NB4 (cell line): ENCODE data around the gene HYAL3.

Source experiments
- DNase-seq: peaks from one replicate; pipeline ENCODE4 v3.0.0; 2010; ENCODE audit warnings: low read depth
- H3K4me3 ChIP-seq: one replicate; pipeline ENCODE4 v1.5.1; 2011; ENCODE audit warnings: mild to moderate bottlenecking, low read depth, low read length, moderate library complexity
- MYC ChIP-seq: IDR thresholded peaks from 2 replicates; pipeline ENCODE4 v1.6.1; 2011; ENCODE audit warnings: low read depth, low read length
- POLR2A ChIP-seq: IDR thresholded peaks from 2 replicates; pipeline ENCODE4 v1.6.1; 2011; ENCODE audit warnings: mild to moderate bottlenecking; ENCODE audit not compliant: insufficient read length; ENCODE audit errors: extremely low read depth
- TF ChIP-seq, protein P1 (sequence below): IDR thresholded peaks from 2 replicates; pipeline ENCODE4 v1.6.1; 2011; ENCODE audit warnings: low read depth, low read length
- TF ChIP-seq, protein P2 (sequence below): IDR thresholded peaks from one replicate; pipeline ENCODE4 v1.5.1; 2012; ENCODE audit warnings: low read depth, low read length

Gene HYAL3

DNA sequence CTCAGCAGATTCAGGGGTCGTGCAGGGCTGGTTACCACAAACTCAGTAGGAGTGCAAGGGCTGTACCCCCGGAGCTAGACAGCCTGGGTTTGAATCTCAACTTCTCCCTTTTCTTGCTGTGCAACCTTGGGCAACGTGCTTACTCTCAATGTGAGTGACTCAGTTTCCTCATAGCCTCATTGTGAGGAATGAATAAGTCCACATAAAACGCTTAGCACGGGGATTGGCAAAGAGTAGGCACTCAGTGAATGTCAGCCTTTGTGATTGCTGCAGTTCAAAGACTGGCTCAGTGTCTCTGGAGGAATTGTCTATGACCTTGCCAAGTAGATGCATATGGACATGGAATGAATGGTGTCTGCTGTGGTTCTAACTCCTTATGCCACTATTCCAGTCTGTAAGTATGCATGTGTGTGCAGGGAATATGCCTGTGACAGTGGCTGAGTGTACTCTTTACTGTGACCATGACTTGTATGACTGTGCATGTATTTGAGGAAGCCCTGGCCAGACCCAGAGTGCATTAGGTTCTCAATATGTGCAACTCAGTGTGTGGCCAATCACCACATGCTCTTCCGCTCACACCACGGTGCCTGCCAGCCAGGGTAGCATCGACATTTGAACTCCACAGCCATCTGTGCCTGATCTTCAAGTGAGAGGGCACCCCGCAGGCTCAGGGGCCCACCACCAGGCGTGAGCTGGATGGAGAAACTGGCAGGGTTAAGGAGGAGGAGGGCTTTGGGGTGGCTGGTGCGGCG, 900 bp upstream of the HYAL3 start:
- H3K4me3 ChIP-seq, result peak overlapping the region; percentile 72
- DNase-seq, result peak; percentile 79
- TF ChIP-seq POLR2A, result peak; percentile 28
- TF ChIP-seq, protein P1, sequence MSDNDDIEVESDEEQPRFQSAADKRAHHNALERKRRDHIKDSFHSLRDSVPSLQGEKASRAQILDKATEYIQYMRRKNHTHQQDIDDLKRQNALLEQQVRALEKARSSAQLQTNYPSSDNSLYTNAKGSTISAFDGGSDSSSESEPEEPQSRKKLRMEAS, result peak; percentile 93
- TF ChIP-seq, protein P2, sequence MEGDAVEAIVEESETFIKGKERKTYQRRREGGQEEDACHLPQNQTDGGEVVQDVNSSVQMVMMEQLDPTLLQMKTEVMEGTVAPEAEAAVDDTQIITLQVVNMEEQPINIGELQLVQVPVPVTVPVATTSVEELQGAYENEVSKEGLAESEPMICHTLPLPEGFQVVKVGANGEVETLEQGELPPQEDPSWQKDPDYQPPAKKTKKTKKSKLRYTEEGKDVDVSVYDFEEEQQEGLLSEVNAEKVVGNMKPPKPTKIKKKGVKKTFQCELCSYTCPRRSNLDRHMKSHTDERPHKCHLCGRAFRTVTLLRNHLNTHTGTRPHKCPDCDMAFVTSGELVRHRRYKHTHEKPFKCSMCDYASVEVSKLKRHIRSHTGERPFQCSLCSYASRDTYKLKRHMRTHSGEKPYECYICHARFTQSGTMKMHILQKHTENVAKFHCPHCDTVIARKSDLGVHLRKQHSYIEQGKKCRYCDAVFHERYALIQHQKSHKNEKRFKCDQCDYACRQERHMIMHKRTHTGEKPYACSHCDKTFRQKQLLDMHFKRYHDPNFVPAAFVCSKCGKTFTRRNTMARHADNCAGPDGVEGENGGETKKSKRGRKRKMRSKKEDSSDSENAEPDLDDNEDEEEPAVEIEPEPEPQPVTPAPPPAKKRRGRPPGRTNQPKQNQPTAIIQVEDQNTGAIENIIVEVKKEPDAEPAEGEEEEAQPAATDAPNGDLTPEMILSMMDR, result no peak
- peak; percentile 84 for TF ChIP-seq MYC

DNA sequence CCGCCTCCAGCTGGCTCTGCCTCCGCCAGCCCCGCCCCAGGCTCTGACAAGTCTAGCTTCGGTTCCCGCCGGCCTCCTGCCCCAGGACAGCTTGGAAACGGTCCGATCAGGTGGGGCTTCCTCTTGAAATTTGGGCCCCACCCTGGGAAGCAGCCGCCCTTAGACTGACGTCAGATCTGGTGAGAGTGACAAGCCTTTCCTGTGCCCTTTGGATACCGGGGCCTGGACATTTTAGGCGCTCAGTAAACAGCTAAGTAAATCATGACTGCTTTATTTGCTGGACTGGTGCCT, 378 bp upstream of the HYAL3 start:
- peak; percentile 62 for TF ChIP-seq MYC
- TF ChIP-seq, protein P2, result no peak
- no peak for DNase-seq
- peak overlapping the region; percentile 72 for H3K4me3 ChIP-seq

DNA sequence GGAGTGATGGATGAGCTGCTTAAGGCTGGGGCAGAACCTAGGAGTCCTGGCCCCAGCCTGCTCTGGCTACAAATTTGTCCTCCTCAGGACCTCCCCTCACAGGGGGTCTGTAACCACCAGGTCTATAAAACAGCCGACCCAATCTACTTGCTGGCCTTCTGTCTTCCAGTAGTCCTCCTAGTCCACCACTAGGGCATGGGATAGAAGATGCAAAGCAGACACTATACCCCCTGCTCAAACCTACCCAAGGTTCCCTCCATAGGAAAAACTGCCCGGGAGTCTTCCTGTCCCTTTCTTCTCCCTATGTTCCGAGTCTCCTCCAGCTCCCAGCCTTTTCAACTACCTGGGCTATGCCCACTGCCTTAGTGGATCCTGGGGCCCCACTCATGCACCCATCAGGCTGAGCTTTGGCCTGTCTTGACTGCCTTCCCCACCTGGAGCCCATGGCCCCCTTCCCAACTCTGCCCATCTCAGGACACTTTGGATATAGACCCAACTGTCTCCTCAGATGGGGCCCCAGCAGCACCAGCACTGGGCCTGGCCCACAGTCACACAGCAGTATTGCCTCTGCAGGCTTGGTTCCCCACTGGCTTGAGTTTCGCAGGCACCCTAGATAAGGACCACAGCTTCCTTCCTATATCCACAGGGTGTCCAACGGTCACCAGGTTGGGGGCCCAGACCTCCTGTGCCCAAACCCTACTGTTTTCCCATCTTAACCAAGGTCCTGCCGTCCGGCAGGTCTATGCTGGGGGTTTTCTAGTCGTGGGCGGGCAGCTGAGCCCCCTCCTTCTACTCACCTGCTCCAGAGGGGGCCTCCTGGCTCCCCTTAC, 1.1 kb downstream of the HYAL3 start:
- TF ChIP-seq MYC, result peak; percentile 33; the same call in 1 of the 2 replicates
- TF ChIP-seq, protein P2, result peak; percentile 24
- TF ChIP-seq POLR2A, result no peak
- TF ChIP-seq, protein P1, result 0 out of 2 replicates have a peak, but pooled peaks have one; percentile 33
- H3K4me3 ChIP-seq, result peak overlapping the region; percentile 78
- peak; percentile 71 for DNase-seq

DNA sequence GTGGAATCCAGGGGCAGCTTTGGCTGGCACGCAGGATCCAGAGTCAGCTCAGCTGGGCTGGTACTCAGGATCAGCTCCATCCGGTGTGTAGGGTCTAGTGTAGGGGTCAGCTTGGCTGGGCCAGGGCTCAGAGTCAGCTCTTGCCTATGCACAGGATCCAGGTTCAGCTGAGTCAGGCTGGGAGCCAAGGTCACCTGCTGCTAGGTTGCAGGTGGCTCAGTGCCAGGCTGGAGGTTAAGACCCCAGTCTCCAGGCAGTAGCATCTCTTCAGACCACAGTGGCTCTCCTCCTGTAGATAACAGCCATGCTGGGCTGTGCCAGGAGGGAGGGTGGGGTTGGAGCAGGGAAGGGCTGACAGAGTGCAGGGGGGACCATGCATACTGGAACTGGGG, 1.8 kb downstream of the HYAL3 start:
- DNase-seq, result no peak
- H3K4me3 ChIP-seq, result peak overlapping the region; percentile 78
- TF ChIP-seq POLR2A, result no peak
- TF ChIP-seq, protein P2, result no peak
- no peak for TF ChIP-seq MYC
- TF ChIP-seq, protein P1, result no peak

DNA sequence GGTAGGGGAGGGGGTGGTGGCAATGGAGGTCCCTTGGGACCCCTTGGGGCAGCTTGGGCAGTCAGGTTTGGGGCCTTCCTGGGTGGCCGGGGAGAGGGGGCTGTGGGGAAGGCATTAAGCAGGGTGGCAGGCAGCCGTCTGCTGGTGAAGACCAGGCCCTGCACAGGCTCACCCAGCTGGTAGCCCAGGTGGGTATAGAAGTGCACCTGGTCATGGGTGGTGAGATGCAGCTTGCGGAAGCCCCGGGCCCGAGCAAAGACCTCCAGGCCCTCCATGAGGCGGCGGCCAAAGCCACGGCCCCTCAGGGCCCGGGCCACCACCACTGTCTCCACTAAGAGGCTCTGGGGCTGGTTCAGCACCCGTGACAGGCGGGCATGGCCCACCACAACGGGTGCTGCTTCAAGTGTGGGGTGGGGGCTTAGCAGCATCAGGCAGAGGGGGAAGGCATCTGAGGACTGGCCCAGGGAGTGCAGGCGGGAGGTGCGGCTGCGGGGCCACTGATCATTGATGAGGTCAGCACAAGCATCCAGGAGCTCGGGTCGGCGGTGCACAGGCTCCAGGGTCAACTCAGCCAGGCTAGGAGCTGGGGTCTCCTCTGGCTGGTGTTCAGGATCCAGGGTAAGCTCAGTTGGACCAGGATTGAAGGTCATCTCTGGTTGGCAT, 2.4 kb downstream of the HYAL3 start:
- H3K4me3 ChIP-seq, result no peak overlapping the region
- TF ChIP-seq MYC (no peak), POLR2A (no peak)
- TF ChIP-seq, protein P1, result no peak
- TF ChIP-seq, protein P2, result no peak
- DNase-seq, result no peak
